Measurements from ENCODE around the gene DAAM2. TPM values are rescaled to one million over a fixed set of nuclear protein-coding genes. Genes with fewer than 3 reads are reported as not detected.

The DAAM2 gene
- total RNA-seq, 6 donors from 2014 or later, result 21.0 to 81.7 (median 31.9) TPM

- no peak overlapping the region for H3K4me3 ChIP-seq
- H3K4me1 ChIP-seq, result no peaks in the 10 kb centered on the region
- WGBS, 2 donors, result 71 to 72% methylated on average over 5 of the region's 5 CpGs
- DNase-seq, result no peak
- H3K36me3 ChIP-seq, result no peaks in the 10 kb centered on the region
- no peak for ATAC-seq (ENCODE audit: low FRiP score in 2 of 2)
- no peaks in the 10 kb centered on the region for H3K9me3 ChIP-seq
- TF ChIP-seq POLR2AphosphoS5 (IDR thresholded peaks at IDR 0.05), result no peak
- TF ChIP-seq EP300 (IDR thresholded peaks at IDR 0.05), result no peak
- no peak for TF ChIP-seq CTCF (IDR thresholded peaks at IDR 0.05)
- no peak for TF ChIP-seq POLR2A (IDR thresholded peaks at IDR 0.05)
- H3K27ac ChIP-seq, result no peak overlapping the region
- H3K27me3 ChIP-seq, result no peaks in the 10 kb centered on the region
Observed at GRCh38 chr6:39769012-39769411, 23.2 kb upstream of the DAAM2 start.

- peak in 1 of 2 donors; percentile 26 for ATAC-seq (ENCODE audit: low FRiP score in 2 of 2)
Observed at GRCh38 chr6:39770446-39770845, 21.7 kb upstream of the DAAM2 start.

GRCh38 chr6:39772559-39773273 lies 19.5 kb upstream of the DAAM2 start:
- Histone ChIP-seq H3K4me1 (no peaks in the 10 kb centered on the region), H3K9me3 (no peaks in the 10 kb centered on the region), H3K36me3 (no peaks in the 10 kb centered on the region), H3K27me3 (no peaks in the 10 kb centered on the region), H3K27ac (no peak overlapping the region), H3K4me3 (no peak overlapping the region)
- 68 to 75% methylated on average over 6 of the region's 6 CpGs for WGBS, 2 donors
- no peak for TF ChIP-seq EP300 (IDR thresholded peaks at IDR 0.05)
- TF ChIP-seq CTCF (IDR thresholded peaks at IDR 0.05), result no peak
- TF ChIP-seq POLR2A (IDR thresholded peaks at IDR 0.05), result no peak
- no peak for TF ChIP-seq POLR2AphosphoS5 (IDR thresholded peaks at IDR 0.05)
- peak in 1 of 2 donors; percentile 42 for ATAC-seq (ENCODE audit: low FRiP score in 2 of 2)
- no peak for DNase-seq

More at GRCh38 chr6:39770446-39770845, 21.7 kb upstream of the DAAM2 start:
- H3K4me1 ChIP-seq, result no peaks in the 10 kb centered on the region
- H3K36me3 ChIP-seq, result no peaks in the 10 kb centered on the region
- no peaks in the 10 kb centered on the region for H3K27me3 ChIP-seq
- DNase-seq, result no peak
- H3K4me3 ChIP-seq, result no peak overlapping the region
- TF ChIP-seq POLR2A (IDR thresholded peaks at IDR 0.05) (no peak), CTCF (IDR thresholded peaks at IDR 0.05) (no peak), EP300 (IDR thresholded peaks at IDR 0.05) (no peak), POLR2AphosphoS5 (IDR thresholded peaks at IDR 0.05) (no peak)
- no peaks in the 10 kb centered on the region for H3K9me3 ChIP-seq
- H3K27ac ChIP-seq, result no peak overlapping the region
- 96% methylated on average over 4 of the region's 4 CpGs for WGBS, 2 donors

- 88 to 97% methylated on average over 2 of the region's 2 CpGs for WGBS, 2 donors
- ATAC-seq (ENCODE audit: low FRiP score in 2 of 2), result no peak
- no peak for DNase-seq
Observed at GRCh38 chr6:39773782-39774181, 18.4 kb upstream of the DAAM2 start.

More at GRCh38 chr6:39773782-39774181, 18.4 kb upstream of the DAAM2 start:
- Histone ChIP-seq H3K9me3 (no peaks in the 10 kb centered on the region), H3K27ac (no peak overlapping the region), H3K4me3 (no peak overlapping the region), H3K27me3 (no peaks in the 10 kb centered on the region), H3K4me1 (no peaks in the 10 kb centered on the region), H3K36me3 (no peaks in the 10 kb centered on the region)
- TF ChIP-seq POLR2AphosphoS5 (IDR thresholded peaks at IDR 0.05) (no peak), CTCF (IDR thresholded peaks at IDR 0.05) (no peak), POLR2A (IDR thresholded peaks at IDR 0.05) (no peak), EP300 (IDR thresholded peaks at IDR 0.05) (no peak)
